Endothelial cell of umbilical vein (primary cell): ENCODE measurements around the gene PTPRF. TPM values are rescaled to one million over a fixed set of nuclear protein-coding genes. Genes with fewer than 3 reads are reported as not detected.

Experiments used
- BruUV-seq: library from RNA; stranded (reverse); fragments of 400-500 nt; replicated peaks from 2 replicates; lab custom pipeline; 2021; lab: Mats Ljungman, UMichigan
- CTCF ChIA-PET: fragments of 300-600, 350-600 bp; sonication (Branson Sonifier 250); formaldehyde crosslinking; loops from one replicate; lab custom pipeline; 2021; ENCODE audit warnings: antibody characterized with exemption, inconsistent platforms; lab: Charles Lee
- POLR2A ChIA-PET: fragments of 300-600, 350-600 bp; sonication (Branson Sonifier 250); formaldehyde crosslinking; loops from one replicate; lab custom pipeline; 2021; ENCODE audit warnings: antibody characterized with exemption, inconsistent platforms; lab: Charles Lee
- DNase-seq: peaks from one replicate; pipeline ENCODE4 v3.0.0-alpha.2; 2011; ENCODE audit warnings: low read depth, low spot score
- FAIRE-seq: peaks from 2 replicates; lab custom pipeline; 2011; peaks lifted over from hg19 to GRCh38; lab: Jason Lieb, UNC
- H2AFZ ChIP-seq: 2 replicates; pipeline ENCODE4 v1.6.0; 2012; ENCODE audit warnings: low read depth, low read length, control low read depth, inconsistent platforms
- H3K27ac ChIP-seq: 2 replicates; pipeline ENCODE4 v1.5.1; 2011; ENCODE audit warnings: low read depth, mild to moderate bottlenecking, control low read depth, low read length, moderate library complexity; ENCODE audit not compliant: insufficient read depth
- H3K27me3 ChIP-seq, 2 experiments: 2 replicates each; pipeline versions ENCODE4 v1.6.0 to v1.6.1; 2011; ENCODE audit warnings: low read length in 2 of 2, mixed read lengths in 1 of 2; ENCODE audit not compliant: control insufficient read depth in 2 of 2, insufficient read depth in 2 of 2
- H3K36me3 ChIP-seq, 2 experiments: 2 replicates in 1 of 2; 3 replicates in 1 of 2; pipeline ENCODE4 v1.5.1; 2011; ENCODE audit warnings: low read length in 2 of 2, mild to moderate bottlenecking in 1 of 2, moderate library complexity in 1 of 2; ENCODE audit not compliant: control insufficient read depth in 2 of 2, insufficient read depth in 2 of 2; ENCODE audit errors: extremely low read depth in 1 of 2
- H3K4me1 ChIP-seq: 3 replicates; pipeline ENCODE4 v1.5.1; 2011; ENCODE audit warnings: mild to moderate bottlenecking, low read length; ENCODE audit not compliant: control insufficient read depth, insufficient read depth; ENCODE audit errors: extremely low read depth
- H3K4me2 ChIP-seq: 2 replicates; pipeline ENCODE4 v1.6.1; 2011; ENCODE audit warnings: low read length, control low read depth, mixed read lengths; ENCODE audit not compliant: insufficient read depth
- H3K4me3 ChIP-seq, 3 experiments: fragments of 200-600 bp in 1 of 3; sonication (generic), shearing (Covaris generic) in 1 of 3; replicated peaks in 1 of 3; 2 replicates each; pipeline ENCODE4 v1.5.1; 2011 to 2016; ENCODE audit warnings: control low read depth in 3 of 3, low read length in 3 of 3, mild to moderate bottlenecking in 2 of 3, inconsistent platforms in 1 of 3, low read depth in 1 of 3, moderate library complexity in 1 of 3; ENCODE audit not compliant: insufficient read depth in 1 of 3
- H3K79me2 ChIP-seq: 2 replicates; pipeline ENCODE4 v1.6.0; 2012; ENCODE audit warnings: low read length, inconsistent platforms; ENCODE audit not compliant: control insufficient read depth, insufficient read depth
- H3K9ac ChIP-seq: replicated peaks from 2 replicates; pipeline ENCODE3; 2011; ENCODE audit warnings: low read length, control low read depth; ENCODE audit not compliant: insufficient read depth; ENCODE audit errors: extremely low read depth
- H3K9me1 ChIP-seq: replicated peaks from 3 replicates; pipeline ENCODE4 v1.6.0; 2011; ENCODE audit warnings: mild to moderate bottlenecking, low read length; ENCODE audit not compliant: control insufficient read depth, insufficient read depth; ENCODE audit errors: extremely low read depth
- H3K9me3 ChIP-seq: replicated peaks from 2 replicates; pipeline ENCODE4 v1.5.1; 2012; ENCODE audit warnings: low read length, inconsistent platforms; ENCODE audit not compliant: control insufficient read depth, insufficient read depth
- H4K20me1 ChIP-seq: replicated peaks from 2 replicates; pipeline ENCODE3; 2011; ENCODE audit warnings: mild to moderate bottlenecking, low read length; ENCODE audit not compliant: control insufficient read depth, insufficient read depth; ENCODE audit errors: extremely low read depth
- CTCF ChIP-seq, 2 donors: IDR thresholded peaks; 1 replicate in 1 of 2; 2 replicates in 1 of 2; pipeline ENCODE4 v1.5.1; 2011; ENCODE audit warnings: low read length in 2 of 2, mild to moderate bottlenecking in 2 of 2, moderate library complexity in 2 of 2, control low read depth in 1 of 2, inconsistent platforms in 1 of 2, low read depth in 1 of 2; ENCODE audit not compliant: insufficient read depth in 1 of 2; ENCODE audit errors: extremely low read depth in 1 of 2
- FOS ChIP-seq: IDR thresholded peaks from 2 replicates; pipeline ENCODE4 v1.6.1; 2011; ENCODE audit warnings: mild to moderate bottlenecking, low read length, moderate library complexity, borderline replicate concordance; ENCODE audit not compliant: insufficient read depth
- GATA2 ChIP-seq: IDR thresholded peaks from 2 replicates; pipeline ENCODE4 v1.7.0; 2011; ENCODE audit warnings: low read depth, mild to moderate bottlenecking, moderate library complexity, mixed read lengths, low read length; ENCODE audit not compliant: insufficient read length, insufficient read depth
- JUN ChIP-seq: IDR thresholded peaks from 2 replicates; pipeline ENCODE4 v1.6.1; 2011; ENCODE audit warnings: borderline replicate concordance, low read depth; ENCODE audit not compliant: insufficient read length, insufficient read depth
- MAX ChIP-seq: IDR thresholded peaks from 2 replicates; pipeline ENCODE4 v1.6.1; 2011; ENCODE audit not compliant: insufficient read depth, insufficient read length
- MYC ChIP-seq: IDR thresholded peaks from one replicate; pipeline ENCODE4 v1.6.1; 2011; ENCODE audit warnings: mild to moderate bottlenecking, low read depth, low read length
- POLR2A ChIP-seq: IDR thresholded peaks from 2 replicates; pipeline ENCODE4 v1.6.1; 2012; ENCODE audit warnings: low read depth, mild to moderate bottlenecking, control low read depth, low read length
- POLR2AphosphoS5 ChIP-seq: IDR thresholded peaks from 2 replicates; pipeline ENCODE4 v1.6.1; 2012; ENCODE audit warnings: low read depth, mild to moderate bottlenecking, control low read depth, low read length, moderate library complexity; ENCODE audit not compliant: insufficient read depth
- dilution Hi-C: fragments of 300-500 bp; cut with MboI; formaldehyde crosslinking; loops from one replicate; pipeline ENCODE4 v1.15.0; 2019; ENCODE audit warnings: low sequenced_read_pairs; ENCODE audit not compliant: extremely low pct_ligation_motif_present
- intact Hi-C: fragments of 100-400 bp; cut with micrococcal nuclease; formaldehyde crosslinking; loops from one replicate; pipeline ENCODE4 v1.10.0; 2022
- polyA plus RNA-seq, 4 experiments: library from polyadenylated mRNA; depleted of rRNA in 3 of 4; stranded (reverse) in 3 of 4; unstranded in 1 of 4; fragments of >200 nt; gene quantifications; 2 replicates each; pipeline versions ENCODE4 v1.2.1 to v1.2.3, GENCODE V29; 2011 to 2012; ENCODE audit warnings: missing spikeins in 1 of 4
- total RNA-seq: library from RNA; stranded (reverse); gene quantifications from 2 replicates; pipeline ENCODE4 v1.2.3, GENCODE V29; 2021

Gene PTPRF
- total and polyA plus RNA-seq, 2 donors (not counting 3 experiments of a cell fraction or from before 2014, with no cell fraction given), result 217 to 338 TPM

DNA sequence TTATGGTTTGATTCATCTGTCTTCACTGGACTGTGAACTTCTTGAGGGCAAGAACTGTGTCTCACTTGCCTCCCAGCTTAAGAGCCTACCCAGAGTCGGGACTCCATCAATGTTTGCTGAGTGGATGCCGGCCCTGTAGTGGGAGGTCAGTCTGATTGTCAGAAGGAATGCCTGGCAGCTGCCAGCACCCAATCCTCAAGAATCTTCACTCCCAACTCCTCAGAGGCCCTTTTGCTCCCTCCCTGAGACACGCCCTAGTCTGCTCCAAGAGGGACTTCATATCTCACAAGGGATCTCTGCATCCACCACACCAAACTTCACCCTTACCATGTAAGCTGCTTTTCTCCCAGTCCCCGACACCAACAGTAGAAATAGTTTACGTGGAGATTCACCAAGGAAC, 104.0 kb downstream of the PTPRF start:
- FAIRE-seq, result no peak
- Histone ChIP-seq H3K79me2 (no peaks in the 10 kb centered on the region), H3K9ac (no peak overlapping the region), H3K27ac (no peak overlapping the region), H3K4me2 (no peak overlapping the region), H3K4me1 (no peaks in the 10 kb centered on the region), H3K36me3 (no peaks in the 10 kb centered on the region), H3K9me3 (no peaks in the 10 kb centered on the region), H3K9me1 (no peaks in the 10 kb centered on the region), H3K27me3 (no peaks in the 10 kb centered on the region), H3K4me3 (no peak overlapping the region), H4K20me1 (no peaks in the 10 kb centered on the region), H2AFZ (no peak overlapping the region)
- intact Hi-C loops, result no loop called here
- dilution Hi-C loops, result no loop called here
- no TSS peak for BruUV-seq
- no peak for TF ChIP-seq MYC
- TF ChIP-seq JUN, result no peak
- no peak for TF ChIP-seq POLR2A
- TF ChIP-seq GATA2, result no peak
- no peak for TF ChIP-seq POLR2AphosphoS5
- TF ChIP-seq MAX, result no peak
- no peak for TF ChIP-seq FOS
- TF ChIP-seq CTCF (IDR thresholded peaks at IDR 0.05; ENCODE audit: extremely low read depth in 1 of 2, insufficient read depth in 1 of 2, low read depth in 1 of 2, low read length in 2 of 2), result no peak
- ChIA-PET POLR2A (no interaction called here), CTCF (interaction anchor here (1.0 kb wide), 1 partner anchor 11 kb away, joined by 3 read pairs; no protein-coding TSS in a partner anchor)
- DNase-seq, result no peak
